ENCODE results near the gene PANK4.

GRCh38 chr1:2544093-2544874 is 17.9 kb upstream of the PANK4 start:
- TF ChIP-seq CTCF (IDR thresholded peaks at IDR 0.05) = no peak
- TF ChIP-seq POLR2AphosphoS5 (IDR thresholded peaks at IDR 0.05) = no peak
- TF ChIP-seq EP300 (IDR thresholded peaks at IDR 0.05) = no peak
